Neuronal stem cell (in vitro differentiated cells): ENCODE data around the gene FHIT.

Experiments
- DNase-seq: peaks from one replicate; pipeline ENCODE4 v3.0.0-alpha.2; 2013; ENCODE audit warnings: low spot score
- H2AFZ ChIP-seq: one replicate; pipeline ENCODE4 v1.6.1; 2013; ENCODE audit warnings: mild to moderate bottlenecking, low read length, inconsistent platforms
- H2AK5ac ChIP-seq: 2 replicates; pipeline ENCODE4 v1.6.1; 2013; ENCODE audit warnings: low read depth, mild to moderate bottlenecking, inconsistent platforms, low read length, moderate library complexity, mixed read lengths
- H2BK120ac ChIP-seq: 2 replicates; pipeline ENCODE4 v1.6.1; 2013; ENCODE audit warnings: low read depth, mild to moderate bottlenecking, inconsistent platforms, low read length, moderate library complexity, mixed read lengths
- H2BK12ac ChIP-seq: one replicate; pipeline ENCODE4 v1.6.1; 2013; ENCODE audit warnings: low read length, inconsistent platforms
- H2BK15ac ChIP-seq: 2 replicates; pipeline ENCODE4 v1.6.1; 2013; ENCODE audit warnings: mild to moderate bottlenecking, low read length, inconsistent platforms, mixed read lengths
- H2BK5ac ChIP-seq: one replicate; pipeline ENCODE4 v1.6.1; 2013; ENCODE audit warnings: inconsistent platforms, mild to moderate bottlenecking, low read length, moderate library complexity
- H3K14ac ChIP-seq: one replicate; pipeline ENCODE4 v1.6.1; 2013; ENCODE audit warnings: low read length, inconsistent platforms
- H3K18ac ChIP-seq: 2 replicates; pipeline ENCODE4 v1.6.1; 2013; ENCODE audit warnings: low read length, inconsistent platforms
- H3K23ac ChIP-seq: 2 replicates; pipeline ENCODE4 v1.6.1; 2013; ENCODE audit warnings: low read depth, mild to moderate bottlenecking, mixed read lengths, low read length, inconsistent platforms; ENCODE audit not compliant: poor library complexity
- H3K27ac ChIP-seq: replicated peaks from 3 replicates; pipeline ENCODE4 v1.5.1; 2013; ENCODE audit warnings: low read length, inconsistent platforms
- H3K27me3 ChIP-seq, 3 experiments: 2 replicates each; pipeline ENCODE4 v1.6.1; 2013; ENCODE audit warnings: low read length in 3 of 3, mild to moderate bottlenecking in 2 of 3, inconsistent platforms in 1 of 3, low read depth in 1 of 3, mixed read lengths in 1 of 3, moderate library complexity in 1 of 3; ENCODE audit not compliant: control insufficient read depth in 3 of 3, insufficient read depth in 3 of 3
- H3K36me3 ChIP-seq, 2 donors: replicated peaks in 1 of 2; 2 replicates each; pipeline ENCODE4 v1.6.1; 2013; ENCODE audit warnings: low read length in 2 of 2; ENCODE audit not compliant: control insufficient read depth in 2 of 2, insufficient read depth in 2 of 2
- H3K4ac ChIP-seq: 2 replicates; pipeline ENCODE4 v1.6.1; 2013; ENCODE audit warnings: inconsistent platforms, mild to moderate bottlenecking, low read length, moderate library complexity
- H3K4me1 ChIP-seq, 2 donors: 1 replicate in 1 of 2; 2 replicates in 1 of 2; pipeline ENCODE4 v1.6.1; 2013; ENCODE audit warnings: low read length in 2 of 2, low read depth in 1 of 2; ENCODE audit not compliant: control insufficient read depth in 2 of 2, insufficient read depth in 1 of 2
- H3K4me2 ChIP-seq: one replicate; pipeline ENCODE4 v1.6.1; 2013; ENCODE audit warnings: mild to moderate bottlenecking, low read length, inconsistent platforms; ENCODE audit not compliant: insufficient read depth, poor library complexity, severe bottlenecking
- H3K4me3 ChIP-seq, 2 donors: 2 replicates each; pipeline ENCODE4 v1.5.1; 2013; ENCODE audit warnings: low read length in 2 of 2, mild to moderate bottlenecking in 2 of 2, inconsistent platforms in 1 of 2, moderate library complexity in 1 of 2
- H3K79me1 ChIP-seq: one replicate; pipeline ENCODE4 v1.6.1; 2013; ENCODE audit warnings: low read depth, mild to moderate bottlenecking, inconsistent platforms, low read length, moderate library complexity
- H3K9ac ChIP-seq: one replicate; pipeline ENCODE4 v1.6.1; 2013; ENCODE audit warnings: mild to moderate bottlenecking, low read depth, low read length, inconsistent platforms; ENCODE audit not compliant: poor library complexity
- H3K9me3 ChIP-seq, 2 donors: replicated peaks in 1 of 2; 2 replicates each; pipeline versions ENCODE3 to v1.6.1; 2013; ENCODE audit warnings: low read length in 2 of 2, mild to moderate bottlenecking in 2 of 2, inconsistent platforms in 1 of 2, low read depth in 1 of 2, mixed read lengths in 1 of 2, moderate library complexity in 1 of 2; ENCODE audit not compliant: control insufficient read depth in 2 of 2, insufficient read depth in 1 of 2
- H4K8ac ChIP-seq: one replicate; pipeline ENCODE4 v1.6.1; 2013; ENCODE audit warnings: low read depth, mild to moderate bottlenecking, inconsistent platforms, low read length, moderate library complexity
- H4K91ac ChIP-seq: one replicate; pipeline ENCODE4 v1.6.1; 2013; ENCODE audit warnings: low read length, low read depth, mild to moderate bottlenecking, inconsistent platforms; ENCODE audit not compliant: poor library complexity
- WGBS, 2 donors: extraction: QIAGEN DNeasy Blood & Tissue Kit; methylation state at CpG; one replicate each; pipeline ENCODE4 v1.1.7; 2013; ENCODE audit warnings: missing lambda C conversion rate in 2 of 2, mixed read lengths in 1 of 2; ENCODE audit not compliant: insufficient read length in 2 of 2, insufficient replicate concordance in 1 of 2; ENCODE audit errors: extremely low coverage in 2 of 2; 5-methylcytosine and 5-hydroxymethylcytosine counted together

FHIT gene

DNA sequence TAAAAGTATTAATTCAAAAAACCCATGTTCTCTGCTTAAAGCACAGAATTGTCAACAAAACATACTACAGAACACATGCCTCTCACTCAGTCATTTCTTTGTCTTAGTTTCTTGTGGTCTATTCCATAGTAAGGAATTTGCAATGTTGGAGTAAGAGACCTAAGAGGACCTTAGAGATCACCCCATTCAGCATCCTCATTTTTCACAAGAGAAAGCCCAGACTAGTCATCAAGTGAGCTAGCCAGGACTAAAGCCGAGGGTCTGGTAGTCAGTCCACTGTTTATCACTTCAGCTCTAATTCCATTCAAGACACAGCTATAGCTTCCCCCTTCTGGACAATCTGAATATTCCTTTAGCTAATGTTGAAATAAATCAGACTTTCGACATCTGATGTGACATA is 601.1 kb downstream of the FHIT start:
- no peak overlapping the region for H2BK120ac ChIP-seq
- no peak for DNase-seq
- H4K91ac ChIP-seq: no peak overlapping the region
- H3K23ac ChIP-seq: no peak overlapping the region
- H3K18ac ChIP-seq: no peak overlapping the region
- H3K9me3 ChIP-seq: no peaks in the 10 kb centered on the region
- WGBS, 2 donors: no CpG with 5 or more reads among the region's 2 CpGs
- H2BK15ac ChIP-seq: no peak overlapping the region
- H3K27me3 ChIP-seq: no peaks in the 10 kb centered on the region
- H3K4ac ChIP-seq: no peak overlapping the region
- no peak overlapping the region for H2AFZ ChIP-seq
- no peaks in the 10 kb centered on the region for H3K4me1 ChIP-seq
- H3K9ac ChIP-seq: no peak overlapping the region
- no peak overlapping the region for H2BK5ac ChIP-seq
- no peak overlapping the region for H3K4me2 ChIP-seq
- H4K8ac ChIP-seq: no peak overlapping the region
- H3K79me1 ChIP-seq: no peaks in the 10 kb centered on the region
- H3K27ac ChIP-seq: no peak overlapping the region
- H3K4me3 ChIP-seq: no peak overlapping the region
- no peak overlapping the region for H2AK5ac ChIP-seq
- no peak overlapping the region for H2BK12ac ChIP-seq
- no peak overlapping the region for H3K14ac ChIP-seq
- no peaks in the 10 kb centered on the region for H3K36me3 ChIP-seq

GRCh38 chr3:60645801-60646200 is 605.5 kb downstream of the FHIT start:
- no peak overlapping the region for H3K18ac ChIP-seq
- no CpG with 5 or more reads among the region's 2 CpGs for WGBS, 2 donors
- H2AFZ ChIP-seq: no peak overlapping the region
- H3K79me1 ChIP-seq: no peaks in the 10 kb centered on the region
- no peak overlapping the region for H3K27ac ChIP-seq
- no peak overlapping the region for H3K4me3 ChIP-seq
- no peak overlapping the region for H3K14ac ChIP-seq
- no peaks in the 10 kb centered on the region for H3K36me3 ChIP-seq
- no peak overlapping the region for H3K23ac ChIP-seq
- H2BK15ac ChIP-seq: no peak overlapping the region
- no peaks in the 10 kb centered on the region for H3K27me3 ChIP-seq
- no peak overlapping the region for H2BK120ac ChIP-seq
- no peak overlapping the region for H3K4ac ChIP-seq
- no peak overlapping the region for H2BK12ac ChIP-seq
- H2AK5ac ChIP-seq: no peak overlapping the region
- H4K8ac ChIP-seq: no peak overlapping the region
- H3K9me3 ChIP-seq: no peaks in the 10 kb centered on the region
- no peak overlapping the region for H3K9ac ChIP-seq
- no peak overlapping the region for H3K4me2 ChIP-seq
- no peak overlapping the region for H4K91ac ChIP-seq
- H3K4me1 ChIP-seq: no peaks in the 10 kb centered on the region
- H2BK5ac ChIP-seq: no peak overlapping the region
- DNase-seq: no peak

DNA sequence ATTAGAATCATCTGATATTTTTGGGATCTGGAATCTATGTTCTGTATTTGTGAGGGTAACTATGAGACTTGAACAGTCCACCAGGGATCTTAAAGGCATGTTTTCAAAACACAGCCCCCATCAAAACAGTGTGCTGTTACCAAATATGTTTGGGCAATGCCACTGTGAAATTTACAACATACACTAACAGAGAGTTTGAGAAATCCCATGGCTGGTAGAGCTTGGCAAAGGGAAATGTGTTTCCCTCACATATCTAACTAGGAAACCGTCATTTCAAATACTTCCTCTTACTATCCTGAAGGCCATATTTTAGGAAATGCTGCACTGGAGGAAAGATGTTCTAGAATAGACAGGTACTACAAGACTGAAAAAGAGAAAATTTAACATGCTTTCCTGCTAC is 607.4 kb downstream of the FHIT start:
- no peak overlapping the region for H2BK120ac ChIP-seq

GRCh38 chr3:60641354-60641753 is 609.9 kb downstream of the FHIT start:
- Histone ChIP-seq H2BK15ac (no peak overlapping the region), H3K23ac (no peak overlapping the region), H3K4me2 (no peak overlapping the region), H3K14ac (no peak overlapping the region), H3K9ac (no peak overlapping the region), H2AFZ (no peak overlapping the region), H2BK5ac (no peak overlapping the region), H3K79me1 (no peaks in the 10 kb centered on the region), H2BK120ac (no peak overlapping the region), H2AK5ac (no peak overlapping the region), H4K8ac (no peak overlapping the region), H2BK12ac (no peak overlapping the region), H3K9me3 (no peaks in the 10 kb centered on the region), H3K18ac (no peak overlapping the region), H3K27me3 (no peaks in the 10 kb centered on the region), H3K36me3 (no peaks in the 10 kb centered on the region), H3K4me3 (no peak overlapping the region), H4K91ac (no peak overlapping the region), H3K4ac (no peak overlapping the region), H3K4me1 (peaks cover 2 to 3% of the 10 kb centered on the region in 2 donors), H3K27ac (no peak overlapping the region)
- no peak for DNase-seq
- WGBS, 2 donors: no CpG with 5 or more reads among the region's 2 CpGs

More for the DNA sequence above, 607.4 kb downstream of the FHIT start:
- DNase-seq: no peak
- no peak overlapping the region for H3K23ac ChIP-seq
- H3K4me3 ChIP-seq: no peak overlapping the region
- H3K18ac ChIP-seq: no peak overlapping the region
- no peak overlapping the region for H3K27ac ChIP-seq
- H4K8ac ChIP-seq: no peak overlapping the region
- WGBS, 2 donors: no CpG with 5 or more reads among the region's 1 CpG
- no peaks in the 10 kb centered on the region for H3K4me1 ChIP-seq
- H3K14ac ChIP-seq: no peak overlapping the region
- no peak overlapping the region for H3K4ac ChIP-seq
- no peak overlapping the region for H2BK12ac ChIP-seq
- H3K36me3 ChIP-seq: no peaks in the 10 kb centered on the region
- H3K9ac ChIP-seq: no peak overlapping the region
- H3K4me2 ChIP-seq: no peak overlapping the region
- H2BK5ac ChIP-seq: no peak overlapping the region
- H2BK15ac ChIP-seq: no peak overlapping the region
- no peak overlapping the region for H2AK5ac ChIP-seq
- no peak overlapping the region for H4K91ac ChIP-seq
- H3K79me1 ChIP-seq: no peaks in the 10 kb centered on the region
- H2AFZ ChIP-seq: no peak overlapping the region
- H3K9me3 ChIP-seq: no peaks in the 10 kb centered on the region
- no peaks in the 10 kb centered on the region for H3K27me3 ChIP-seq
